ENCODE results near the gene TSGA10. TPM values are rescaled to one million over a fixed set of nuclear protein-coding genes. Genes with fewer than 3 reads are reported as not detected.
"Not testable (repeated sequence)": the region's sequence is repeated elsewhere in the genome, so short reads cannot be mapped to it uniquely, and the experiment has no call there.

The TSGA10 gene
- total and polyA plus RNA-seq, 4 donors, result 1.5 to 9.4 (median 3.6) TPM

GRCh38 chr2:99067871-99068625 is 86.7 kb downstream of the TSGA10 start:
- intact Hi-C loops (cut with DNase I), result loop anchor here (10.0 kb wide), 2 partner anchors 233 to 427 kb away; partner anchors contain the start of gene REV1 (in 1 of the 2)
- Histone ChIP-seq H3K9me3 (ENCODE audit: control insufficient read depth, low read length) (no peaks in the 10 kb centered on the region), H3K27ac (ENCODE audit: low read depth in 1 of 2, low read length in 2 of 2) (no peak overlapping the region)

GRCh38 chr2:99066075-99066958 is 88.4 kb downstream of the TSGA10 start:
- no peak for ATAC-seq (ENCODE audit: low FRiP score)
- 39 to 44% methylated on average over 3 of the region's 3 CpGs for WGBS, 2 donors
- Histone ChIP-seq H3K4me3 (ENCODE audit: low read length in 2 of 2) (no peak overlapping the region), H3K27ac (ENCODE audit: low read depth in 1 of 2, low read length in 2 of 2) (no peak overlapping the region), H3K27me3 (ENCODE audit: control insufficient read depth in 1 of 2, insufficient read depth in 2 of 2, low read length in 1 of 2) (no peaks in the 10 kb centered on the region), H3K36me3 (ENCODE audit: control insufficient read depth in 1 of 2, insufficient read depth in 2 of 2, low read length in 1 of 2) (no peaks in the 10 kb centered on the region), H3K4me1 (ENCODE audit: control insufficient read depth in 1 of 2, insufficient read depth in 2 of 2, low read length in 2 of 2) (no peaks in the 10 kb centered on the region), H3K9me3 (ENCODE audit: control insufficient read depth, low read length) (no peaks in the 10 kb centered on the region)
- intact Hi-C loops (cut with DNase I), result loop anchor here (10.0 kb wide), 2 partner anchors 232 to 428 kb away; partner anchors contain the start of gene REV1 (in 1 of the 2)
- no peak for DNase-seq

More at GRCh38 chr2:99067871-99068625, 86.7 kb downstream of the TSGA10 start:
- DNase-seq (no peak), ATAC-seq (ENCODE audit: low FRiP score) (no peak)
- WGBS, 2 donors, result 69 to 78% methylated on average over 3 of the region's 3 CpGs
- H3K27me3 ChIP-seq (ENCODE audit: control insufficient read depth in 1 of 2, insufficient read depth in 2 of 2, low read length in 1 of 2), result no peaks in the 10 kb centered on the region
- H3K36me3 ChIP-seq (ENCODE audit: control insufficient read depth in 1 of 2, insufficient read depth in 2 of 2, low read length in 1 of 2), result no peaks in the 10 kb centered on the region
- no peak overlapping the region for H3K4me3 ChIP-seq (ENCODE audit: low read length in 2 of 2)
- no peaks in the 10 kb centered on the region for H3K4me1 ChIP-seq (ENCODE audit: control insufficient read depth in 1 of 2, insufficient read depth in 2 of 2, low read length in 2 of 2)

GRCh38 chr2:99049187-99049586 is 105.6 kb downstream of the TSGA10 start:
- H3K4me1 ChIP-seq (ENCODE audit: control insufficient read depth in 1 of 2, insufficient read depth in 2 of 2, low read length in 2 of 2); H3K9me3 ChIP-seq (ENCODE audit: control insufficient read depth, low read length); H3K27me3 ChIP-seq (ENCODE audit: control insufficient read depth in 1 of 2, insufficient read depth in 2 of 2, low read length in 1 of 2); H3K36me3 ChIP-seq (ENCODE audit: control insufficient read depth in 1 of 2, insufficient read depth in 2 of 2, low read length in 1 of 2); DNase-seq; H3K4me3 ChIP-seq (ENCODE audit: low read length in 2 of 2); intact Hi-C loops (cut with DNase I); ATAC-seq (ENCODE audit: low FRiP score); H3K27ac ChIP-seq (ENCODE audit: low read depth in 1 of 2, low read length in 2 of 2): not testable (repeated sequence)
- WGBS, 2 donors, result 93 to 94% methylated on average over 6 of the region's 6 CpGs

GRCh38 chr2:99040736-99041300 is 113.9 kb downstream of the TSGA10 start:
- DNase-seq; H3K4me3 ChIP-seq (ENCODE audit: low read length in 2 of 2); intact Hi-C loops (cut with DNase I); H3K36me3 ChIP-seq (ENCODE audit: control insufficient read depth in 1 of 2, insufficient read depth in 2 of 2, low read length in 1 of 2); H3K9me3 ChIP-seq (ENCODE audit: control insufficient read depth, low read length); H3K27me3 ChIP-seq (ENCODE audit: control insufficient read depth in 1 of 2, insufficient read depth in 2 of 2, low read length in 1 of 2); H3K4me1 ChIP-seq (ENCODE audit: control insufficient read depth in 1 of 2, insufficient read depth in 2 of 2, low read length in 2 of 2); H3K27ac ChIP-seq (ENCODE audit: low read depth in 1 of 2, low read length in 2 of 2); ATAC-seq (ENCODE audit: low FRiP score): not testable (repeated sequence)
- WGBS, 2 donors, result 58 to 67% methylated on average over 2 of the region's 2 CpGs

- no peak overlapping the region for H3K27ac ChIP-seq (ENCODE audit: low read depth in 1 of 2, low read length in 2 of 2)
- H3K27me3 ChIP-seq (ENCODE audit: control insufficient read depth in 1 of 2, insufficient read depth in 2 of 2, low read length in 1 of 2), result no peaks in the 10 kb centered on the region
- no peaks in the 10 kb centered on the region for H3K9me3 ChIP-seq (ENCODE audit: control insufficient read depth, low read length)
- intact Hi-C loops (cut with DNase I), result no loop called here
- WGBS, 2 donors, result 44% methylated on average over 1 of the region's 1 CpG
- ATAC-seq (ENCODE audit: low FRiP score) (no peak), DNase-seq (no peak)
- no peaks in the 10 kb centered on the region for H3K36me3 ChIP-seq (ENCODE audit: control insufficient read depth in 1 of 2, insufficient read depth in 2 of 2, low read length in 1 of 2)
- H3K4me1 ChIP-seq (ENCODE audit: control insufficient read depth in 1 of 2, insufficient read depth in 2 of 2, low read length in 2 of 2), result no peaks in the 10 kb centered on the region
- no peak overlapping the region for H3K4me3 ChIP-seq (ENCODE audit: low read length in 2 of 2)
These were observed 118.8 kb downstream of the TSGA10 start for GRCh38 chr2:99035920-99036319.

GRCh38 chr2:99032786-99033185 is 122.0 kb downstream of the TSGA10 start:
- Histone ChIP-seq H3K27ac (ENCODE audit: low read depth in 1 of 2, low read length in 2 of 2) (no peak overlapping the region), H3K4me1 (ENCODE audit: control insufficient read depth in 1 of 2, insufficient read depth in 2 of 2, low read length in 2 of 2) (no peaks in the 10 kb centered on the region), H3K9me3 (ENCODE audit: control insufficient read depth, low read length) (peaks cover 2% of the 10 kb centered on the region), H3K36me3 (ENCODE audit: control insufficient read depth in 1 of 2, insufficient read depth in 2 of 2, low read length in 1 of 2) (no peaks in the 10 kb centered on the region), H3K27me3 (ENCODE audit: control insufficient read depth in 1 of 2, insufficient read depth in 2 of 2, low read length in 1 of 2) (no peaks in the 10 kb centered on the region), H3K4me3 (ENCODE audit: low read length in 2 of 2) (no peak overlapping the region)
- intact Hi-C loops (cut with DNase I), result no loop called here
- 88 to 90% methylated on average over 6 of the region's 6 CpGs for WGBS, 2 donors
- DNase-seq (no peak), ATAC-seq (ENCODE audit: low FRiP score) (no peak)

GRCh38 chr2:99032001-99032400 is 122.7 kb downstream of the TSGA10 start:
- 69 to 70% methylated on average over 2 of the region's 2 CpGs for WGBS, 2 donors
- ATAC-seq (ENCODE audit: low FRiP score) (no peak), DNase-seq (no peak)
- intact Hi-C loops (cut with DNase I), result no loop called here
- H3K9me3 ChIP-seq (ENCODE audit: control insufficient read depth, low read length), result peaks cover 2% of the 10 kb centered on the region
- no peak overlapping the region for H3K4me3 ChIP-seq (ENCODE audit: low read length in 2 of 2)
- no peak overlapping the region for H3K27ac ChIP-seq (ENCODE audit: low read depth in 1 of 2, low read length in 2 of 2)
- no peaks in the 10 kb centered on the region for H3K36me3 ChIP-seq (ENCODE audit: control insufficient read depth in 1 of 2, insufficient read depth in 2 of 2, low read length in 1 of 2)
- no peaks in the 10 kb centered on the region for H3K4me1 ChIP-seq (ENCODE audit: control insufficient read depth in 1 of 2, insufficient read depth in 2 of 2, low read length in 2 of 2)
- H3K27me3 ChIP-seq (ENCODE audit: control insufficient read depth in 1 of 2, insufficient read depth in 2 of 2, low read length in 1 of 2), result no peaks in the 10 kb centered on the region

GRCh38 chr2:99031481-99031880 is 123.3 kb downstream of the TSGA10 start:
- Histone ChIP-seq H3K4me3 (ENCODE audit: low read length in 2 of 2) (no peak overlapping the region), H3K27me3 (ENCODE audit: control insufficient read depth in 1 of 2, insufficient read depth in 2 of 2, low read length in 1 of 2) (no peaks in the 10 kb centered on the region), H3K36me3 (ENCODE audit: control insufficient read depth in 1 of 2, insufficient read depth in 2 of 2, low read length in 1 of 2) (no peaks in the 10 kb centered on the region), H3K27ac (ENCODE audit: low read depth in 1 of 2, low read length in 2 of 2) (no peak overlapping the region), H3K9me3 (ENCODE audit: control insufficient read depth, low read length) (peaks cover 2% of the 10 kb centered on the region), H3K4me1 (ENCODE audit: control insufficient read depth in 1 of 2, insufficient read depth in 2 of 2, low read length in 2 of 2) (no peaks in the 10 kb centered on the region)
- 71 to 75% methylated on average over 3 of the region's 3 CpGs for WGBS, 2 donors
- intact Hi-C loops (cut with DNase I), result no loop called here
- DNase-seq, result no peak
- no peak for ATAC-seq (ENCODE audit: low FRiP score)

Data from aorta (tissue), 5 donors.